Activated T-cell treated with anti-CD3 and anti-CD28 coated beads for 1 hour (primary cell): ENCODE results near the gene FRMD3.

Experiments
- DNase-seq: peaks from one replicate; pipeline ENCODE4 v3.0.0-alpha.2; 2020; ENCODE audit warnings: low read depth

The FRMD3 gene

GRCh38 chr9:83330207-83331196 lies 207.7 kb downstream of the FRMD3 start:
- DNase-seq, result no peak

- no peak for DNase-seq
These were observed 210.2 kb downstream of the FRMD3 start for GRCh38 chr9:83327750-83328622.

GRCh38 chr9:83327323-83327722 lies 210.9 kb downstream of the FRMD3 start:
- DNase-seq, result no peak

- DNase-seq, result no peak
These were observed 215.1 kb downstream of the FRMD3 start for GRCh38 chr9:83323148-83323547.

DNA sequence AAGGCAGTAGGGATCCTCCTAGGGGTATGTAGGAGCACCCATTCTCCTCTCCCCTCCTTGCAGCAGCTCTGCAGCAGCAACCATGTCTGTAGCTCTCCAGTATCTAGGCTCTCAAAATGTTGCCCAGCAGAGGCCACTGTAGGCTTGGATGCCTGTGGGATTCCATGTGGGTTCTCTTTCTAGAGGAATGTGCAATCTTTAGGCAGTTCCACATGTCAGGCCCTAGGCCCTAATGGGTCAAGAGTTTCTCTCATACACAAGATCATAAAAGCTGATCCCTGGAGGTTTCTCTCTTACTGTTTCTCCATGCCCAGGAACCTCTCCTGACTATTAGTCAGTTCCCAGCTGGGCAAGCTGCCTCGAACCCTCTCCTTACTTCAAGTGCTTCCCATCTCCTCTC lies 215.8 kb downstream of the FRMD3 start:
- no peak for DNase-seq

DNA sequence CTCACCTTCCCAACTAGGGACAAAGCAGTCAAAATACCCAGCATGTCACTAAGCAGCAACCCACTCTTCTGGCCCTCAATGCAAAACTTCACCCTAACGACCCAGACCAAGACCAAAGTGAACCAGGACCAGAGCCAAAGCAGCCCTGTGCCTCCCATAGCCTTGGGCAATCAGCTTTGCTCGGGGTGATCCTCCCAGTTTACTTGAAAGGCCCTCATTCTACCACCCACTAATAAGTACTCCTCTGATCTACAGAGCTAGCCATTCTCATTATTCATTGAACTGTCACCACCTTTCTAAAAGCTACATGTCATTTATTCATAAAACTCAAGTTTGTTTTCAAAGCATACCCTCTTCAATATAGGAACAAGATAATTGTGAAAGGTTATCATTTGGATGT lies 221.0 kb downstream of the FRMD3 start:
- no peak for DNase-seq

GRCh38 chr9:83315649-83316048 lies 222.6 kb downstream of the FRMD3 start:
- no peak for DNase-seq

DNA sequence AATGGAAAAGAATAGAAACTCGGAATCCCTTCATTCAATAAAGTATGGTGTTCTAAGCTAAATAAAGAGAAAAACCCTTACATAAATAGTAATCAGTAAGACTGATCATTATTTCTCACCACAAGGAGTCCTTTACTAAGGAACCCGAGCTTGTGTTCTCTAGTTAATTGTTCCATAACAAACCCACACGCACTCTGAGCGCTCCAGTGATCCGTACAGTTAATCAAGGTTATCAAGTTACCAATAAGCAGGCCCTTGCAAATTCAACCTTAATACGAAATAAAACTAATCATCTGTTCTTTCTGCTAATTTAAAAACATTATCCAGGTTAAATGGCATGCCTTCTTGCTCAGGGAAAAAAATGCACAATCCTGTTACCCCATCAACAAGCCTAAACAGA lies 224.4 kb downstream of the FRMD3 start:
- DNase-seq, result no peak

- DNase-seq, result no peak
These were observed 225.7 kb downstream of the FRMD3 start for GRCh38 chr9:83312537-83312936.

DNA sequence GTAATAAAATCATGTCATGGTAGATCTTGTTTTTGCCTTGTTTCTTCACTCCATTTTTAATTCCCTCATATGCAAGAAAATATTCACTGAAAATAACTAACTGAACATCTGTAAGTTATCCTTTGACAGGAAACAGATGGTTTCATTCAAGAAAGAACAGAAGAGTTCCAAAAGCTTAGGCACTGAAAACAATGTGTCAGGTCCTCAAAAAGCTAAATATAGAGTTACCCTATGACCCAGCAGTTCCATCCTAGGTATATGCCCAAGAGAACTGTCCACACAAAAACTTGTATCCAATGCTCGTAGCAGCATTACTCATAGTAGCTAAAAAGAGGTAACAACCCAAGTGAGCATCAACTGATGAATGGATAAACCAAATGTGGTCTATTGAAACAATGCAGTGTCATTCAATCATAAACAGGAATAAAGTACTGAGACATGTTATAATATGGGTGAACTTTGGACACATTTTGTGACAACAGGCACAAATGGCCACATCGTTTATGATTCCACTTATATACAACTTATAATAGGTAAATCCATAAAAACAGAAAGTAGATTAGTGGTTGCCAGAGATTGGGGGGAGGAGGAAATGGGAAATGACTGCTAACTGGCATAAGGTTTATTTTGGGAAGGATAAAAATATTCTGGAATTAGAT lies 231.0 kb downstream of the FRMD3 start:
- no peak for DNase-seq

- no peak for DNase-seq
These were observed 233.5 kb downstream of the FRMD3 start for GRCh38 chr9:83304686-83305085.

DNA sequence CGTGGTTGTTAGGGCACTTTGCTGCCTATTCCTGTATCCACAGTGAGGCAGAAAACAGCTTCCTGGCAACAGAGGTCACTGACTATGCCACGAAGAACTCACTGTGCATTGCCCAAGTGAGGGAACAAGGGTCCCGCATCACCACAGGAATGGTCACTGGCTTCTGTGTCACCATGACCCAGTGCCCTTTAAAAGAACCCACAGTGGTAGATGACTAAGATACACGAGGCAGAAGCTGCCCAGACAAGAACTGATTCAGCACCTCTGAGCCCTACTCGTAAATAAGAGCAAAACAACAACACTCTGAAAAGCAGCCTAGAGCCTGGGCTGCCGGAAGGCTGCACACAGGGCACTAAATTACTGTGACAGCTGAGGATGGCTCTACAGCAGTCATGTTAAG lies 238.6 kb downstream of the FRMD3 start:
- DNase-seq, result no peak

- DNase-seq, result no peak
These were observed 239.1 kb downstream of the FRMD3 start for GRCh38 chr9:83299094-83299493.

DNA sequence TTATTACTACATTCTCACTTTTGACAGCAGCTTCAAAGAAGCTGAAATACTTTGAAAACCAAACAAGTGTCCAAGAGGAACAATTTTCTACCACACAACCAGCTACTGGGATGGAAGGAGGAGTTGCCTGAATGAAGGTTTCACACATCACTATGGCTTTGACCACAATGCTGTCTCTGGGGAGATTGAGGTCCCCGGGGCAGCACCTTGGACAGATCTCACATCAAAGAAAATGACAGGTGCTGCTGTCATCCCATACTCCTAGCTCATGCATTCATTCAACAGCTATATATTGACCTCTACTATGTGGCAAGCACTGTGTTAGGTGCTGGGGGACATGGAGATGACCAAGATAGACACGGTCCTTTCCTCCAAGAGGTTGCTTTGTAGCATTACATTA lies 242.1 kb downstream of the FRMD3 start:
- no peak for DNase-seq

DNA sequence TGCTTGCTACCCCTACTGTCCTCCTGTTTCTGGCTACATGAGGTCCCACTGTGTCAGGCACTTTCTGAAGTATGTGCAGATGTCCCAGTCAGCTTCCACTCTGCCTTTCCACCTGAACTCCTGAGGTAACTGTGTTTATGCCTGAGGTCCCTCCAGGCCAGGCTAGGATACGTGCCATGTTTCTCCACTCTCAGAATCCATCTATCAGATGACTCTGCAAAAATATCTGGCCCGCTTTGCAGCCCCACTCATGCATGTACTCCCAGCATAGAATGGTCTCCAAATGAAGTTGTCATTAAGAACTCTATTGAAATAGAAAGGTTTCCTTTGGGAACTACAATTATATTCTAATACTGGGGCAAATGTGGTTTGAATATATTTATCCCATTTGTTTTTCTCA lies 243.4 kb downstream of the FRMD3 start:
- DNase-seq, result no peak

GRCh38 chr9:83291196-83291595 lies 247.0 kb downstream of the FRMD3 start:
- no peak for DNase-seq

DNA sequence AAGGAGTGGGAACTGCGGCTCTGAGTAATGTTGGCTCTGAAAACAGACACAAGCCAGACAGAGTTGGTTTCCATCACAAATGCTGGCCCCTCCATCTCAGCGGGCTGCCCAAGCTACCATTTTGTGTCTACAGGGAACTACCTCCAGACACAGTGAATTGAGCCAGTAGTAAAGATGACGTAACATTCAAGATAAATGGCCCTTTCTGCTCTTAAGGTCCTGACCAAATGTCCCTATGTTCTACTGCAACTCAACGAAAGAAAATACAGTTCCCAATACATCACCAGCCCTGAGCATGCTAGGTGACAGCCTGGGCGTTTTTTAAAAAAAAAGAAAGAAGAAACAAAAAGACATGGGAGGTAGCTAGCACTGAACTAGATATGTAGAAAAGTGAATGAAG lies 247.5 kb downstream of the FRMD3 start:
- DNase-seq, result no peak

- no peak for DNase-seq
These were observed 251.2 kb downstream of the FRMD3 start for GRCh38 chr9:83287021-83287420.

DNA sequence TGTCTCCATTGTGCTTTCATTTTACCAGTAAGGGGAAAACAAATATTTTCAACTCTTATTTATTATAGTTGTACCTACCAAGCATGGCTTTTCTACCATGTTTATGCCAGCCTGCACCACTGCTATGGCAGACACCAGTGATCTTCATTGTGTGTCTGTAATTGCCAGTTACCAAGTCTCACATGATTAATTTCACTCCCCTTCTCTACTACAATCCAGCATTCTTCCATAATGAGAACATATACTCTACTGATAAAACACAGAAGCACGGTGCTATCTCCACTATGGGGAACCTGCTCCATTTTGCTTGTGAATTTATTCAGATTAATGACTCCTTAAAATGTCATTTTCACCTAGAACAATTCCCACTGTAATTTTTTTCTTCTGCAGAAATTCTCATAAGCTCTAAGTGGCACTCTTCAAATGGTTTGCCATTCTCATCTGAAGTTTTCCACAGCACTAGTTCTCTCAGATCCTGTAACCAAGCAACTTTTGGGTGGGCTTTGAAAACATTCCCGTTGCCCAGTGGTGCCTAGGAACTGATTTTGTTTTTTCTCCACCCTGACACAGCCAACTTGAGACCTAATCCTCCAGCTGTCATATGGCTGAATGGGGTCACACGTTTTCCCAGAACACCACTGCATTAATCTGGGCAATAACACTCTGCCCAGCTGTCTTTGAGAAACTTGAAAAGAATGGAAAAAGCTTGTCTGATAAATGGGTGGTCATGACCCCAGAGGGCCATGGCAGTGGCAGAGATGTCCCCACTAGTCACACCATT lies 252.6 kb downstream of the FRMD3 start:
- DNase-seq, result no peak

GRCh38 chr9:83284746-83285145 lies 253.5 kb downstream of the FRMD3 start:
- DNase-seq, result no peak

- no peak for DNase-seq
These were observed 254.7 kb downstream of the FRMD3 start for GRCh38 chr9:83283528-83283927.
